Rectal smooth muscle tissue (tissue), 1 donor: ENCODE results near the gene UST.
"Not testable (repeated sequence)": the region's sequence is repeated elsewhere in the genome, so short reads cannot be mapped to it uniquely, and the experiment has no call there.

ENCODE experiments used
- H3K27ac ChIP-seq: one replicate; pipeline ENCODE4 v1.7.0; 2013; ENCODE audit warnings: low read depth, low read length, inconsistent platforms
- H3K27me3 ChIP-seq: one replicate; pipeline ENCODE4 v1.7.0; 2013; ENCODE audit warnings: low read length; ENCODE audit not compliant: control insufficient read depth, insufficient read depth
- H3K36me3 ChIP-seq: one replicate; pipeline ENCODE4 v1.7.0; 2013; ENCODE audit warnings: low read length; ENCODE audit not compliant: control insufficient read depth, insufficient read depth
- H3K4me1 ChIP-seq: one replicate; pipeline ENCODE4 v1.7.0; 2013; ENCODE audit warnings: low read length; ENCODE audit not compliant: control insufficient read depth, insufficient read depth
- H3K4me3 ChIP-seq: one replicate; pipeline ENCODE4 v1.7.0; 2013; ENCODE audit warnings: low read length
- H3K9ac ChIP-seq: one replicate; pipeline ENCODE4 v1.7.0; 2013; ENCODE audit warnings: low read length

Gene UST

DNA sequence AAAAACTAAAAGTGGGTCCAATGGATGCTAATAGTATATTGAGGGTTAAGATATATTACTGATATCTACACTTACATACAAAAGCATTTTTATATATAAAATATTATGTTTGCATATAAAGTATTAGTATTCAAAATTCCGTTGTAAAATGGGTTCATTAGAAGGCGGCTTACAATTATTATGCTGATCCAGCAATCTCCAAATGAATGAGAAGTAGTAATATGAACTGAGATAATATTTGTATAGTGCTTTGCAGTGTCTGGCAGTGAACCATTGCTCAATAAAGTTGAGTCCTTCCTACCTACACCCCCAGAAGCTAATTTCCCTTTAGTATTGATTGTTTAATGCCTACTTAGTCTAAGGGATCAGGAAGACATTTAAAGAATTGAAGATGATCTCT lies 146.2 kb downstream of the UST start:
- H3K27me3 ChIP-seq, result no peaks in the 10 kb centered on the region
- no peak overlapping the region for H3K9ac ChIP-seq
- H3K4me1 ChIP-seq, result peaks cover 6% of the 10 kb centered on the region
- no peaks in the 10 kb centered on the region for H3K36me3 ChIP-seq
- H3K4me3 ChIP-seq, result no peak overlapping the region
- H3K27ac ChIP-seq, result no peak overlapping the region

GRCh38 chr6:148893481-148893880 lies 146.7 kb downstream of the UST start:
- H3K9ac ChIP-seq, result no peak overlapping the region
- no peaks in the 10 kb centered on the region for H3K27me3 ChIP-seq
- H3K27ac ChIP-seq, result no peak overlapping the region
- no peak overlapping the region for H3K4me3 ChIP-seq
- H3K36me3 ChIP-seq, result no peaks in the 10 kb centered on the region
- H3K4me1 ChIP-seq, result peaks cover 6% of the 10 kb centered on the region

DNA sequence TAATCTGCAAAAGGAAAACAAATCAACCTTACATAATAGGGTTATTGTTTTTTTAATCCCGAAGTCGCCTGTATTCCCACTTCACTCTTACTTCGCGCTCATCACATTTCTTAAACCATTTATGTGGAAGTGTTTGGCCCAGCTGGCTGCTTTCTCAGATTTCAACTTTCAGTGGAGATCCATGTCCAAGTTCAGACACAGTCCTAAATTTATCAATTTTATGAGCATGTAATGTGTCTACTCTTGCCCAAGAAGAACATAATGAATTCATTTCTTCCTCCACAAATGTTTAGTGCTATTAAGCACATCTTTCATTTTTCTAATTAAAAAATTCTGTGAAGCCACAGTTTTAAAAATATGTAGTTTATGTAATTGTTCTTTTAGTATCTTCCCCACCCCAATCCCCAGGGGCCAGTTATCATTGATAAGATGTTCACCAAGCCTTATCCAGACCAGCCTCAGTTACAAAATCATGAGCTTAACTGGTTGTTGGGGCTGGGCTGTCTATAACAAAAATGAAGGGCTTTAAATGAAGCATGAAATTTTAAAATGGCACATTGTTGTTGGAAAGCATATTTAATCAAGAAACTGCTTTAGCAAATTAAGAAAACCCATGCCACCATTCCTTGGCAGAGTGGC lies 151.7 kb downstream of the UST start:
- Histone ChIP-seq H3K9ac (no peak overlapping the region), H3K27me3 (no peaks in the 10 kb centered on the region), H3K4me3 (no peak overlapping the region), H3K36me3 (no peaks in the 10 kb centered on the region), H3K27ac (no peak overlapping the region), H3K4me1 (no peaks in the 10 kb centered on the region)

DNA sequence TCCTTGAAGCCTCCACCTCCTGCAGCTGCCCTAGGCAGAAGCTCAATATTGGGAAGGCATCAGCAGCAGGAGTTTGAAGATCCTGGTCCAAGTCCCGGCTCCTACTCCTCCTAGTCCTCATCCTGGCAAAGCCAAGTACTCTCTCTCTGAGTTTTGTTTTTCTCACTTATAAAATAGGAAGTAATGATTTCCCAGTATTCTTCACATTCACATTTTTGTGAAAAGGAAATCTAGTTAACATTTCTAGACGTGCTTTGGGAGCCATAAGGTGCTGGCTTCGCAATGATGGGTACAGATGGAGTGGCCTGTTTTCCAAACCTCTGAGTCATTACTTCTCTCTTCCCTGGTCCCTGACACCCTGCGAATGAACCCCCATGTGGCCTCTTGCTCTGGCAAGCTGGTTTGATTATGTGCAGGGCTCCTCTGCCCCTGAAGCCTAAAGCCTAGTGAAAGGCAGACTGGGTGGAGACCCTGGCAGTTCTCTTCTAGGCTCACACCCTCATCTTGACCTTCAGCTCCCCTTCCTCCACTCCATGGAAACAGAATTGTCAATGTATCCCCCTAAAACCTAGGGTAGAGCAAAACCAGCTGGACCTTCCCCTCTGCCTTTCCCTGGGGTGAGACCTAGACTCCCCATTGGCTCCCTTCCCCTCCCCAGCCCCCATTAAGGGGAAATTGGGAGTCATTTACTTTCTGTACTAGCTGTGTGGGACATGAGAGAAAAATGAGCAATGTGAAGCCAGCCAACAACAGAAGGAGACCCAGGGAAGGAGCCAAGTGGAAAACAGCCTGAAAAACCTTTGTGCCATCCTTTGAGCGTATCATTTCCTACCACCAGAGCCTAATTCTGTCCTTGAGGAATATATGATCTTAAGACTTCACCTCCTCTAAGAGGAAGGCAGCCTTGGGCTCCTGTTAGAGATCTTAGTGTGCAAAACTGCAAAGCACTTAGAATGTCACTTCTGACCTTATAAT lies 158.4 kb downstream of the UST start:
- H3K27me3 ChIP-seq, result no peaks in the 10 kb centered on the region

GRCh38 chr6:148905901-148906300 lies 159.1 kb downstream of the UST start:
- Histone ChIP-seq H3K4me1 (no peaks in the 10 kb centered on the region), H3K36me3 (no peaks in the 10 kb centered on the region), H3K27ac (no peak overlapping the region), H3K4me3 (no peak overlapping the region), H3K9ac (no peak overlapping the region), H3K27me3 (no peaks in the 10 kb centered on the region)

More for the DNA sequence above, 158.4 kb downstream of the UST start:
- H3K27ac ChIP-seq, result no peak overlapping the region
- no peaks in the 10 kb centered on the region for H3K36me3 ChIP-seq
- no peaks in the 10 kb centered on the region for H3K4me1 ChIP-seq
- H3K4me3 ChIP-seq, result no peak overlapping the region
- no peak overlapping the region for H3K9ac ChIP-seq

GRCh38 chr6:148906386-148906785 lies 159.6 kb downstream of the UST start:
- H3K4me1 ChIP-seq, result no peaks in the 10 kb centered on the region
- H3K9ac ChIP-seq, result no peak overlapping the region
- no peaks in the 10 kb centered on the region for H3K36me3 ChIP-seq
- no peak overlapping the region for H3K27ac ChIP-seq
- no peaks in the 10 kb centered on the region for H3K27me3 ChIP-seq
- no peak overlapping the region for H3K4me3 ChIP-seq

DNA sequence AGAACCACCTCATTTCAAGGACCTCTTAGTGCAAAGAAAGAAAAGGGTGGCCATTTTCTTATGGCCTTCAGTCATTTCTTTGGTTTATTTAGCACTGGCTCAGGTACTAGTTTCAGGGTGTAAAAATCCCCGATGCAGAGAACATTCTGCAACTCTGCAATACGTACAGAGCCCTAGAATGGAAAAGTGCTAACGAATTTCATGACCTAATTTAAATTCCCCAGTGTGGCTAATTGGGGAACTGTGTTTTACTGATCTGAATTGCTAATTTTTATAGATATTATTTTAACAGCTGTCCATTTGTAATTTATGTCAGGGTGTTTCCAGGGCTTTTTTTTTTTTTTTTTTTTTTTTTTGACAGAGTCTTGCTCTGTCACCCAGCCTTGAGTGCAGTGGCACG lies 160.7 kb downstream of the UST start:
- Histone ChIP-seq H3K4me3 (no peak overlapping the region), H3K36me3 (no peaks in the 10 kb centered on the region), H3K4me1 (peaks cover 3% of the 10 kb centered on the region), H3K27me3 (no peaks in the 10 kb centered on the region), H3K9ac (no peak overlapping the region), H3K27ac (no peak overlapping the region)

GRCh38 chr6:148912252-148912651 lies 165.4 kb downstream of the UST start:
- Histone ChIP-seq H3K27ac (no peak overlapping the region), H3K4me3 (no peak overlapping the region), H3K4me1 (peaks cover 3% of the 10 kb centered on the region), H3K27me3 (no peaks in the 10 kb centered on the region), H3K9ac (no peak overlapping the region), H3K36me3 (no peaks in the 10 kb centered on the region)

- H3K36me3 ChIP-seq, result no peaks in the 10 kb centered on the region
- H3K4me3 ChIP-seq, result no peak overlapping the region
- H3K27ac ChIP-seq, result no peak overlapping the region
- no peak overlapping the region for H3K9ac ChIP-seq
- H3K4me1 ChIP-seq, result peaks cover 3% of the 10 kb centered on the region
- no peaks in the 10 kb centered on the region for H3K27me3 ChIP-seq
Measured at GRCh38 chr6:148915810-148916209, 169.0 kb downstream of the UST start.

DNA sequence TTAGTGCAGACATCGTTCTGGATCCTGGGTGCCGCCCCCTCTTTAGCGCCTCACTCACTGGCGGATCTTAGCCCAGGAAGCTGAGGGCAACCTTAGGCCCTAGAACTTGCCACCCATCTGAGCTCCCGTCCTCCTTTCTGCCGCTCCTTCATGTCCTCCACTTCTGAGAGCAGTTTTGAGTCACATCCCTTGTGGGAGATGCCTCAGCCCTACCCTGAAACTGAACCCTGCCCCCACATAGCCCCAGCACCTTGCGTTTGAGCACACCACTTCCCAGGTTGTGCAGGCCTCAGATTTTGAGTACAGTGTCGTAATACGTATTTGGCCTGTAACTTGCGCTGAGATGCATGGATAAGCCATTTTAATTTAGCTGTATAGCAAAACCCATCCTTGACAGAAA lies 169.7 kb downstream of the UST start:
- H3K27ac ChIP-seq, H3K36me3 ChIP-seq, H3K4me1 ChIP-seq, H3K27me3 ChIP-seq, H3K4me3 ChIP-seq, H3K9ac ChIP-seq: not testable (repeated sequence)

DNA sequence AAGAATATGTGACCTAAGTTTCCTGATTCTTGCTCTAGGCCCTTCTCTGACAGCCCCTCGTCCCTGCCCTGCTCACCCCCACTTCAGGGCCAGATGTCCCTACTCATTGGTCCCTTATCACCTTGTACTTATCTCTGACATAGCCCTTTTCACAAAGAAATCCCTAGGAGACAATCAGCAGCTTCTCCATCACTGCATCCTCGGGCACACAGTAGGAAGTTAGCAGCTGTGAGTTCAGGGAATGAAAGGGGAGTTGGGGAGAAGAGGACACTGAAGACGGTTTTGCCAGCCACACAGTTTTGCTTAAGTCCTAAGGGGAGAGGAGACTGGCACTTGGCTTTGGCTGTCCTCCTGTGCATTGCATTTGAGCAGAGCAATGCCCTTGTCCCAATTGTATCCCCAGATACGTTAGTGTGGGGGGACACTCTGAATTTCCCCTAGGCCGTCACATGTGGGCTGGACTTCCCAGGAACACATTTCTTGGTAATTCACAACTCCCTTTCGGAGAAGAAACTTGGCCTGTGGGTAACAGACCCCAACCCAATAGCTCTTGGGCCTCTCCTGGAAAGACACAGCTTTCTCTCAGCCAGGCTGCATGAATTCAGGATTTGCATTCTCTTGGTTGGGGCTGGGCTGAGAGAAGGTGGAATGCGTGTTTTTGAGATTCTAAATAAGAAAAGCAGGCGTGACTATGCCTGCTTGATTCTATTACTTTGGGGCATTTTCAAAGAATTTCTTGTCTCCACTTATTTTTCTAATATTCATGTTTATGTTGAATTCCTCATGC lies 177.6 kb downstream of the UST start:
- Histone ChIP-seq H3K4me1 (no peaks in the 10 kb centered on the region), H3K36me3 (no peaks in the 10 kb centered on the region), H3K27me3 (no peaks in the 10 kb centered on the region), H3K4me3 (no peak overlapping the region), H3K9ac (no peak overlapping the region), H3K27ac (no peak overlapping the region)

GRCh38 chr6:148925701-148926100 lies 178.9 kb downstream of the UST start:
- Histone ChIP-seq H3K9ac (no peak overlapping the region), H3K4me3 (no peak overlapping the region), H3K27ac (no peak overlapping the region), H3K36me3 (no peaks in the 10 kb centered on the region), H3K27me3 (no peaks in the 10 kb centered on the region), H3K4me1 (no peaks in the 10 kb centered on the region)
